AG04449 (cell line): ENCODE measurements around the gene DPP7.

Source experiments
- CTCF ChIA-PET: fragments of 350-600 bp; formaldehyde crosslinking; extraction: SDS; loops from one replicate; lab custom pipeline; 2021; ENCODE audit warnings: antibody characterized with exemption; lab: Yijun Ruan, JAX
- POLR2A ChIA-PET: fragments of 400-600, 350-600 bp; formaldehyde crosslinking; extraction: SDS; loops from one replicate; lab custom pipeline; 2020; ENCODE audit warnings: antibody characterized with exemption, inconsistent platforms; lab: Yijun Ruan, JAX
- DNase-seq: peaks from one replicate; pipeline ENCODE4 v3.0.0-alpha.2; 2010; ENCODE audit warnings: low read depth, low spot score
- H3K4me3 ChIP-seq: 2 replicates; pipeline ENCODE4 v1.5.1; 2011; ENCODE audit warnings: low read depth, mild to moderate bottlenecking, control low read depth, low read length
- TF ChIP-seq, protein P1 (sequence below): IDR thresholded peaks from one replicate; pipeline ENCODE4 v1.5.1; 2011; ENCODE audit warnings: mild to moderate bottlenecking, moderate library complexity, low read length, control low read depth, inconsistent platforms; ENCODE audit not compliant: insufficient read depth; ENCODE audit errors: missing control alignments

DPP7 gene

DNA sequence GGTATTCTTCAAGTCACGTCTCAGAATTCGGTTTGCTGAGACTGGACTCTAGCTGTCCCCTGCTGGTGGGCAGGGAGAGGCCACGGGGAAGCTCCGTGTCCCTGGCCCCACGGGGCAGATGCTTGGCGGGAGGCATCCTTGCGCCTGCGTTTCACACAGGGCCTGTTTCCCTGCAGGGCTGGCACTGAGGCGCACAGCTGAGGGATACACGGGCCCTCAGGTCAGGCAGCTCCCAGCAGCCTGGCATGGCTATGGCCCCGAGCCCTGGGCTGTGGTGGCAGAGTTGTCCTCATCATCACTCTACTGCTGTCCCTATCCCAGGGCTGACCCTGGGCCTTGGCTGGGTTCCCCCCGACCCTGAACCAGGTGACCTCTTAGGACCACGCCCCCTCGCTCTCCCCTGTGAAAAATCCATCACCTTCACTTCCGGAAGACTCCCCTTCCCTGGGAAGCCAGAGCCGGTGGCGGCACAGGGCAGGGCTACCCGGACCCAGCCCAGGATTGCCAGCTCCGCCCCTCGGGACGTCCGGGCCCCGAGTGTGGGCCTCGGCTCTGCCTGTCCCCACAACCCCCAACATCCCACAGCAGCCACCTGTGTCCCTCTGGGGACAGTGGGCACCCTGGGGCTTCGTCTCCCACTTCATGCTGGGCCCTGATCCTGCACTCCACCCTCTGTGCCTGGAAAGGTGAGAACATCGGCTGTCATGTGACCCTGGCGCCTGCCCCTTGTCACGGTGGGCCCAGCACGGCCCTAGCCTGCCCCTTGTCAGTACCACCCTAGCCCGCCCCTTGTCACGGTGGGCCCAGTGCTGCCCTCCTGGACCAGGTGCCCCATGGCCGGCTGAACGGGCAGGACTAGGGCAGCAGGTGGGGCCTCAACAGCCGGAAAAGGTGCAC, 5.0 kb downstream of the DPP7 start:
- H3K4me3 ChIP-seq, result no peak overlapping the region
- CTCF ChIA-PET, result interaction anchor here (1.1 to 1.2 kb wide), 2 partner anchors 117 to 127 kb away, joined by 3 to 6 read pairs; no protein-coding TSS in a partner anchor
- POLR2A ChIA-PET, result interaction anchor here (1.0 kb wide), 1 partner anchor 20 kb away, joined by 4 read pairs; no protein-coding TSS in a partner anchor
- no peak for DNase-seq
- TF ChIP-seq, protein P1, sequence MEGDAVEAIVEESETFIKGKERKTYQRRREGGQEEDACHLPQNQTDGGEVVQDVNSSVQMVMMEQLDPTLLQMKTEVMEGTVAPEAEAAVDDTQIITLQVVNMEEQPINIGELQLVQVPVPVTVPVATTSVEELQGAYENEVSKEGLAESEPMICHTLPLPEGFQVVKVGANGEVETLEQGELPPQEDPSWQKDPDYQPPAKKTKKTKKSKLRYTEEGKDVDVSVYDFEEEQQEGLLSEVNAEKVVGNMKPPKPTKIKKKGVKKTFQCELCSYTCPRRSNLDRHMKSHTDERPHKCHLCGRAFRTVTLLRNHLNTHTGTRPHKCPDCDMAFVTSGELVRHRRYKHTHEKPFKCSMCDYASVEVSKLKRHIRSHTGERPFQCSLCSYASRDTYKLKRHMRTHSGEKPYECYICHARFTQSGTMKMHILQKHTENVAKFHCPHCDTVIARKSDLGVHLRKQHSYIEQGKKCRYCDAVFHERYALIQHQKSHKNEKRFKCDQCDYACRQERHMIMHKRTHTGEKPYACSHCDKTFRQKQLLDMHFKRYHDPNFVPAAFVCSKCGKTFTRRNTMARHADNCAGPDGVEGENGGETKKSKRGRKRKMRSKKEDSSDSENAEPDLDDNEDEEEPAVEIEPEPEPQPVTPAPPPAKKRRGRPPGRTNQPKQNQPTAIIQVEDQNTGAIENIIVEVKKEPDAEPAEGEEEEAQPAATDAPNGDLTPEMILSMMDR, result no peak

DNA sequence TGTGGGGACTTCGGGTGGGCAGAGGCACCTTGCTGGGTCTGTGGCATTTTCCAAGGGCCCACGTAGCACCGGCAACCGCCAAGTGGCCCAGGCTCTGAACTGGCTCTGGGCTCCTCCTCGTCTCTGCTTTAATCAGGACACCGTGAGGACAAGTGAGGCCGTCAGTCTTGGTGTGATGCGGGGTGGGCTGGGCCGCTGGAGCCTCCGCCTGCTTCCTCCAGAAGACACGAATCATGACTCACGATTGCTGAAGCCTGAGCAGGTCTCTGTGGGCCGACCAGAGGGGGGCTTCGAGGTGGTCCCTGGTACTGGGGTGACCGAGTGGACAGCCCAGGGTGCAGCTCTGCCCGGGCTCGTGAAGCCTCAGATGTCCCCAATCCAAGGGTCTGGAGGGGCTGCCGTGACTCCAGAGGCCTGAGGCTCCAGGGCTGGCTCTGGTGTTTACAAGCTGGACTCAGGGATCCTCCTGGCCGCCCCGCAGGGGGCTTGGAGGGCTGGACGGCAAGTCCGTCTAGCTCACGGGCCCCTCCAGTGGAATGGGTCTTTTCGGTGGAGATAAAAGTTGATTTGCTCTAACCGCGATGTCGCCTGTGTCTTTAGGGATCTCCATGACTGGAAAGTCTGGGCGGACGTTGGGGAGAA, 5.8 kb downstream of the DPP7 start:
- TF ChIP-seq, protein P1, result no peak
- ChIA-PET POLR2A (interaction anchor here (1.0 kb wide), 1 partner anchor 21 kb away, joined by 4 read pairs; no protein-coding TSS in a partner anchor), CTCF (interaction anchor here (1.1 to 1.2 kb wide), 2 partner anchors 118 to 128 kb away, joined by 3 to 6 read pairs; no protein-coding TSS in a partner anchor)
- no peak for DNase-seq
- no peak overlapping the region for H3K4me3 ChIP-seq

DNA sequence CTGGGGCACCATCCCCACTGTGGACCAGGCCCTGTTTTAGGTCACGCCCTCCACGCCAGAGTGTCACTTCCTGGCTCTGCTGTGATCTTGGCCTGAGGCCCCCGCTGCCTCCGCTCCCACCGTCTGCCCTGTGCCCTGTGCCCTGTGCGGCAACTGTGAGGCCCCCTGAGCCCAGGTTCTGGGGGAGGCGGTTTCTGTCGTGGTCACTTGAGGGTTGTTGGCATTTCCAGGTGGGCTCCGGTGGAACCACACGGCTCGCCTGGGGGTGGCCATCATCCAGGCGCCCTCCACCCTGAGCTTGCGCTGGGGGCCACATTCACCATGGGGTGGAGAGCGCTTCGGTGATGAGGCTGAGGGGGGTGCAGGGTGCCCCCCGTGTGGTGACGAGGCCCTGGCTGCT, 6.6 kb downstream of the DPP7 start:
- CTCF ChIA-PET, result interaction anchor here (1.1 to 1.2 kb wide), 2 partner anchors 118 to 128 kb away, joined by 3 read pairs; no protein-coding TSS in a partner anchor
- POLR2A ChIA-PET, result no interaction called here
- no peak overlapping the region for H3K4me3 ChIP-seq
- TF ChIP-seq, protein P1, result no peak
- no peak for DNase-seq

DNA sequence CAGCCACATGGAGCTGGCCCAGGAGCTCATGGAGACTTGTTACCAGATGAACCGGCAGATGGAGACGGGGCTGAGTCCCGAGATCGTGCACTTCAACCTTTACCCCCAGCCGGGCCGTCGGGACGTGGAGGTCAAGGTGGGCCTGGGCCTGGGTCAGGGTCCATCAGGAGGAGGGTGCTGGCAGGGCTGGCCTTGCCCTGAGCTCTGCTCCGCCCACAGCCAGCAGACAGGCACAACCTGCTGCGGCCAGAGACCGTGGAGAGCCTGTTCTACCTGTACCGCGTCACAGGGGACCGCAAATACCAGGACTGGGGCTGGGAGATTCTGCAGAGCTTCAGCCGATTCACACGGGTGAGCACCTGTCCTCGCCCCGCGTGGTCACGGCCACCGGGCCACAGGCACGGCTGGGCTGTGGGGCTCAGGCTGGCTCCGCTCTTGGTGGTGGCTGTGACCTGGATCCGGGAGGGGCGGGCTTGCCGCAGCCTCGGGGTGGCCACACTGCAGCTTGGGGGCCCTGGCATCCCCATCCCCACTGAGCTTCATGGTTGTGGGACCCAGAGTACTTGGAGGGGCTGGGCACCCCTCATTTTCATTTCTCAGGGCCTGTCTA, 7.1 kb downstream of the DPP7 start:
- ChIA-PET CTCF (interaction anchor here (1.1 kb wide), 2 partner anchors 24 to 129 kb away, joined by 3 read pairs; no protein-coding TSS in a partner anchor), POLR2A (interaction anchor here (0.7 kb wide), 1 partner anchor 21 kb away, joined by 3 read pairs; the partner anchor contains the start of gene MAN1B1)
- no peak for DNase-seq
- TF ChIP-seq, protein P1, result no peak
- H3K4me3 ChIP-seq, result no peak overlapping the region

DNA sequence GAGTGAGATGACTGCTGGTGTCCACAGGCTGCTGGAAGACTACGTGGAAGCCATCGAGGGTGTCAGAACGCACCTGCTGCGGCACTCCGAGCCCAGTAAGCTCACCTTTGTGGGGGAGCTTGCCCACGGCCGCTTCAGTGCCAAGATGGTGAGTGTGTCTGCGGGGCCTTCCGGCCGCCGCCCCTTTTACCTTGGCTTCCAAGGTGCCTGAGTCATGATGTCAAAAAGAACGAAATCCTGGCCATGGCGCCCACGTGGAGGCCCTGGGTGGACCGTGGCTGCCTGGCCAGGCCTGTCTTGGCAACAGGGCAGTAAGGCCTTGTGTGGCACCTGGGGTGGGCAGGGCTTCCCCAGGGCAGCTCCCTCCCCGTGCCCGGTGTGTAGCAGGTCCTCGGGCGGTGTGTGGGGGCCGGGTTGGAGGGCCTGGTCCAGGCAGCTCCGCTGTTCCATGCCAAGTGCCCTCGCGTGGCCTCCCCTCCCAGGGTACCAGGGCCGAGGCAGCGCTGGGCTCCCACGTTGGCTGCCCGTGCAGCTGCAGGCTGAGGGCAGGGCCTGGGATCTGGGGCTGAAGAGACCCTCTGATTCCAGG, 7.8 kb downstream of the DPP7 start:
- no peak for DNase-seq
- CTCF ChIA-PET, result interaction anchor here (1.0 to 1.1 kb wide), 3 partner anchors 11 to 129 kb away, joined by 3 read pairs; no protein-coding TSS in a partner anchor
- H3K4me3 ChIP-seq, result no peak overlapping the region
- POLR2A ChIA-PET, result interaction anchor here (0.7 kb wide), 1 partner anchor 20 kb away, joined by 3 read pairs; the partner anchor contains the start of gene MAN1B1
- TF ChIP-seq, protein P1, result no peak
